Spinal cord (tissue), 10 donors: ENCODE measurements around the gene PLAC9. TPM values are rescaled to one million over a fixed set of nuclear protein-coding genes. Genes with fewer than 3 reads are reported as not detected.

Experiments
- DNase-seq, 6 donors: peaks; one replicate each; pipeline versions ENCODE4 v3.0.0 to v3.0.0-alpha.2; 2013 to 2015; ENCODE audit warnings: low spot score in 6 of 6, low read depth in 4 of 6
- H3K27ac ChIP-seq: one replicate; pipeline ENCODE4 v1.5.1; 2013; ENCODE audit warnings: low read depth, low read length, control low read depth
- H3K27me3 ChIP-seq: one replicate; pipeline ENCODE4 v1.6.1; 2013; ENCODE audit warnings: low read length; ENCODE audit not compliant: control insufficient read depth, insufficient read depth
- H3K36me3 ChIP-seq: one replicate; pipeline ENCODE4 v1.6.1; 2013; ENCODE audit warnings: low read length; ENCODE audit not compliant: control insufficient read depth, insufficient read depth
- H3K4me1 ChIP-seq: one replicate; pipeline ENCODE4 v1.6.1; 2013; ENCODE audit warnings: low read length; ENCODE audit not compliant: control insufficient read depth, insufficient read depth
- H3K4me3 ChIP-seq: one replicate; pipeline ENCODE4 v1.5.1; 2013; ENCODE audit warnings: low read depth, low read length, control low read depth
- H3K9me3 ChIP-seq: one replicate; pipeline ENCODE4 v1.6.1; 2013; ENCODE audit warnings: low read length; ENCODE audit not compliant: control insufficient read depth, insufficient read depth
- WGBS: methylation state at CpG from one replicate; pipeline ENCODE4 v1.1.5; 2013; ENCODE audit warnings: missing lambda C conversion rate; ENCODE audit not compliant: insufficient coverage; 5-methylcytosine and 5-hydroxymethylcytosine counted together
- polyA plus RNA-seq, 2 donors: library from polyadenylated mRNA; unstranded; fragments of 120-200 nt; gene quantifications; one replicate each; pipeline ENCODE4 v1.2.1, GENCODE V29; 2013; ENCODE audit not compliant: insufficient read length in 2 of 2
- total RNA-seq, 2 donors: library from RNA; depleted of rRNA in 1 of 2; stranded (reverse); fragments of 120-200 nt in 1 of 2; fragments of >200 nt in 1 of 2; gene quantifications; one replicate each; pipeline versions ENCODE4 v1.2.3 to v1.2.4, GENCODE V29; 2013 to 2014
- donor health status: healthy.

PLAC9 gene
- total and polyA plus RNA-seq, 4 donors, result 7.6 to 81.7 (median 28.5) TPM

GRCh38 chr10:80174641-80175395 lies 42.3 kb downstream of the PLAC9 start:
- Histone ChIP-seq H3K4me1 (peaks cover 17% of the 10 kb centered on the region), H3K4me3 (no peak overlapping the region), H3K36me3 (no peaks in the 10 kb centered on the region), H3K9me3 (no peaks in the 10 kb centered on the region), H3K27me3 (no peaks in the 10 kb centered on the region), H3K27ac (no peak overlapping the region)
- WGBS, result 95% methylated on average over 12 of the region's 15 CpGs
- DNase-seq, result no peak

GRCh38 chr10:80176526-80176925 lies 44.0 kb downstream of the PLAC9 start:
- Histone ChIP-seq H3K27ac (no peak overlapping the region), H3K4me3 (no peak overlapping the region), H3K27me3 (no peaks in the 10 kb centered on the region), H3K9me3 (no peaks in the 10 kb centered on the region), H3K36me3 (no peaks in the 10 kb centered on the region), H3K4me1 (peaks cover 17% of the 10 kb centered on the region)
- no peak for DNase-seq
- 74% methylated on average over 6 of the region's 6 CpGs for WGBS

- no peak overlapping the region for H3K4me3 ChIP-seq
- 79% methylated on average over 11 of the region's 12 CpGs for WGBS
- H3K9me3 ChIP-seq, result no peaks in the 10 kb centered on the region
- H3K27ac ChIP-seq, result no peak overlapping the region
- peaks cover 11% of the 10 kb centered on the region for H3K4me1 ChIP-seq
- no peaks in the 10 kb centered on the region for H3K27me3 ChIP-seq
- no peaks in the 10 kb centered on the region for H3K36me3 ChIP-seq
- DNase-seq, result no peak
Measured at GRCh38 chr10:80177781-80178636, 45.5 kb downstream of the PLAC9 start.

GRCh38 chr10:80182986-80183385 lies 50.5 kb downstream of the PLAC9 start:
- 84% methylated on average over 6 of the region's 6 CpGs for WGBS
- DNase-seq, result no peak
- Histone ChIP-seq H3K4me1 (peaks cover 1% of the 10 kb centered on the region), H3K36me3 (no peaks in the 10 kb centered on the region), H3K4me3 (no peak overlapping the region), H3K27me3 (no peaks in the 10 kb centered on the region), H3K9me3 (no peaks in the 10 kb centered on the region), H3K27ac (no peak overlapping the region)

GRCh38 chr10:80183436-80183835 lies 50.9 kb downstream of the PLAC9 start:
- no peaks in the 10 kb centered on the region for H3K4me1 ChIP-seq
- H3K27ac ChIP-seq, result no peak overlapping the region
- no peak for DNase-seq
- no peak overlapping the region for H3K4me3 ChIP-seq
- no peaks in the 10 kb centered on the region for H3K9me3 ChIP-seq
- H3K36me3 ChIP-seq, result no peaks in the 10 kb centered on the region
- WGBS, result 100% methylated on average over 4 of the region's 4 CpGs
- no peaks in the 10 kb centered on the region for H3K27me3 ChIP-seq

GRCh38 chr10:80184291-80184690 lies 51.8 kb downstream of the PLAC9 start:
- DNase-seq, result no peak
- Histone ChIP-seq H3K27me3 (no peaks in the 10 kb centered on the region), H3K4me1 (no peaks in the 10 kb centered on the region), H3K27ac (no peak overlapping the region), H3K4me3 (no peak overlapping the region), H3K36me3 (no peaks in the 10 kb centered on the region), H3K9me3 (no peaks in the 10 kb centered on the region)
- WGBS, result 100% methylated on average over 1 of the region's 4 CpGs

- no peak overlapping the region for H3K27ac ChIP-seq
- no CpG with 5 or more reads among the region's 5 CpGs for WGBS
- H3K4me1 ChIP-seq, result no peaks in the 10 kb centered on the region
- no peak for DNase-seq
- no peak overlapping the region for H3K4me3 ChIP-seq
- H3K27me3 ChIP-seq, result no peaks in the 10 kb centered on the region
- no peaks in the 10 kb centered on the region for H3K9me3 ChIP-seq
- no peaks in the 10 kb centered on the region for H3K36me3 ChIP-seq
Measured at GRCh38 chr10:80185578-80186299, 53.2 kb downstream of the PLAC9 start.

- no peaks in the 10 kb centered on the region for H3K36me3 ChIP-seq
- no peaks in the 10 kb centered on the region for H3K9me3 ChIP-seq
- H3K27ac ChIP-seq, result no peak overlapping the region
- H3K27me3 ChIP-seq, result no peaks in the 10 kb centered on the region
- WGBS, result 65% methylated on average over 10 of the region's 13 CpGs
- no peak overlapping the region for H3K4me3 ChIP-seq
- no peak for DNase-seq
- no peaks in the 10 kb centered on the region for H3K4me1 ChIP-seq
Measured at GRCh38 chr10:80186364-80187012, 54.0 kb downstream of the PLAC9 start.

GRCh38 chr10:80187060-80187459 lies 54.5 kb downstream of the PLAC9 start:
- H3K27ac ChIP-seq, result no peak overlapping the region
- peaks cover 2% of the 10 kb centered on the region for H3K9me3 ChIP-seq
- WGBS, result 100% methylated on average over 1 of the region's 2 CpGs
- DNase-seq, result no peak
- no peaks in the 10 kb centered on the region for H3K36me3 ChIP-seq
- no peak overlapping the region for H3K4me3 ChIP-seq
- no peaks in the 10 kb centered on the region for H3K4me1 ChIP-seq
- H3K27me3 ChIP-seq, result no peaks in the 10 kb centered on the region
